GM21786 (cell line): Measurements from ENCODE around the gene DTD2.
"Not testable (repeated sequence)": the region's sequence is repeated elsewhere in the genome, so short reads cannot be mapped to it uniquely, and the experiment has no call there.

Experiments used
- ATAC-seq: cut with Tn5 transposase; IDR thresholded peaks from one replicate; pipeline ENCODE4 v1.9.1; 2021; ENCODE audit not compliant: unreplicated experiment

The DTD2 gene

DNA sequence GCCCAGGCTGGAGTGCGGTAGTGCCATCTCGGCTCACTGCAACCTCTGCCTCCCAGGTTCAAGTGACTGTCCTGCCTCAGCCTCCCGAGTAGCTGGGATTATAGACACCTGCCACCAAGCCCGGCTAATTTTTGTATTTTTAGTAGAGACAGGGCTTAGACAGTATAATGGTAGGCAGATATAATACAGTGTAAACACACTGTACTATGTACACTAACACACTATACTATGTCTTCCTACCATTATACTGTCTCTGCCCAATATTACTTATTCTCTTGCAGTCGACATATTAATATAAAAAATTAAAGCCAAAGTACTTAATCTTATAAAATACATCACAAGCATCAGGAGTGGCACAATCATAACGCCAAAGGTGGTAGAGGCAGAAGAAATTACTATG lies 15.0 kb downstream of the DTD2 start:
- ATAC-seq: no peak

DNA sequence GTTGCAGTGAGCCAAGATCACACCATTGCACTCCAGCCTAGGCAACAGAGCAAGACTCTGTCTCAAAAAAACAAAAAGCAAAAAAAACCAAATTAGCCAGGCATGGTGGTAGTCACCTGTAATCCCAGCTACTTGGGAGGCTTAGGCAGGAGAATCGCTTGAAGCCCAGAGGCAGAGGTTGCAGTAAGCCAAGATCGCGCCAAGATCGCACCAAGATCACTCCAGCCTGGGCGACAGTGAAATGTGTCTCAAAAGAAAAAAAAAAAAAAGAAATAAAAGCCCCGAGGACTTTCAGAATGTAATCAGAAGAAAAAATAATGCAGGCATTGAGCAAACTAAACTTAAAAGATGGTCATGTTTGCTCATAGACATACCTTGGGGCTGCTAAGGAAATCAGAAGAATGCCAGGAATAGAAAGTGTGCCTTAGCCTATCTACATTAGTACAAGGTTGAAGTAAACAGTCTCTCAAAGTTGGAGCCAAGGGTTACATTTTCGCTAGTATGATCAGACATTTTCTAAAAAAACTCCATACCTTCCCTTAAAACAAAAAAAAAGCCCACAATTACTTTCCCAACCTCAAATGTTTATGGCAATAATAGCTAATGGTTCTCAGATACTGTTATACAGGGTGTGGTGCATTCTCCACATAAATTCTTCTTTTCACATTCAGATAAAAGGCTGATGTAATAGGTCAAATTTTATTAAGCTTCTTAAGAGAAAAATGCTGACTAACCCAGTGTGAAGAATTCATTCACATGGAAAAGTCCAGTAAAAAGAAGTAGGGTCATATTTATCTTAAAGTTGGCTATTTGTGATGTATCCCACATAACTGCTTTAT lies 15.8 kb downstream of the DTD2 start:
- no peak for ATAC-seq

GRCh38 chr14:31440280-31440679 lies 17.0 kb downstream of the DTD2 start:
- ATAC-seq: no peak

- ATAC-seq: no peak
Observed at GRCh38 chr14:31439561-31439960, 17.7 kb downstream of the DTD2 start.

GRCh38 chr14:31437045-31437691 lies 20.1 kb downstream of the DTD2 start:
- ATAC-seq: not testable (repeated sequence)

- ATAC-seq: no peak
Observed at GRCh38 chr14:31435276-31435675, 22.0 kb downstream of the DTD2 start.

- no peak for ATAC-seq
Observed at GRCh38 chr14:31430634-31431264, 26.6 kb downstream of the DTD2 start.

DNA sequence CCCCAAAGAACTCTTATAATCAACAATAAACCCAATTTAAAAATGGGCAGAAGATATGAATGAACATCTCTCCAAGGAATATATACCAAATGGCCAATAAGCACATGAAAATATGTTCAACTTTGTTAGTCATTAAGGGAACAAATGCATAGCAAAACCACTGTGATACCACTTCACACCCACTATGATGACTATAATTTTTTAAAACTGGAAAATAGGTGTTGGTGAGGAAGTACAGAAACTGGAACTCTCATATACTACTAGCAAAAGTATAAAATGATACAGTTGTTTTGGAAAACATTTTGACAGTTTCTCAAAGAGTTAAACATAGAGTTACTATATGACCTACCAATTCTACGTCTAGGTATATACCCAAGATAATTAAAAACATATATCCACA lies 27.5 kb downstream of the DTD2 start:
- ATAC-seq: no peak

DNA sequence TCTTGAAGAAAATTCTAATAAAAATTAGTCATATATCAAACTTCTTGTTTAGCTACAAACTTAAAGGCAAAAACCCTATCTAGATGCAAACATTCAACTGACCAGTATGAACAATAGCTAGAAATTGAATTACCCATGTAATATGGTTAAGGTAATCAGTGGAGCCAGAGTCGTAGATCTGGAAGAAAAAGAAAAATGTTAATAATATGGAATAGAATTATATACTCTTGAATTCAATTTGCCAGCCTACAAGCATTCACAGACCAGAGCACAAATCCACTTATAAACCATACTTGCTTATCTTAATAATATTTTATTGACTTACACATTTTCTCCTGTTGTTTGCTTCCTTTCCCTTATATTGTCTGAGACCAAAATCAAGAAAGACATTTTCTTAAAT lies 29.3 kb downstream of the DTD2 start:
- no peak for ATAC-seq

DNA sequence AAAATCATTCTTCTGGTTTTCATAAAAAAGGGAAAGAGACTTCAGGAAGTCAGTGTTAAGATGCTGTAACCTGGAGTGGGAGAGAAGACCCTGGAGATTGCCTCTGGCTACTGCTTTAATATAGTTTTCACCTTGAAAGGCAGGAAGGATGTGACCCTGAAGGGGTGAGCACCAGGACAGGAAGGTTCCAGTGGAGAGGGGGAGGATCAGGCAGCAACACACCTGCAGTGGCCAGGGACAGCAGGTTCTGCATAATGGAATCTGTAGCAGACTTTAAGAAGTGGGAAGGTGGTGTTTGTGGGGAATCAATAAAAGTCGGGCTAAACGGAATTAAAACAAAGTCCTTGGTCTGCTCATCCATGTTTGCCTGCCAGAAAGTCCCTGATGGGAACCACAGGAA lies 30.6 kb downstream of the DTD2 start:
- no peak for ATAC-seq

DNA sequence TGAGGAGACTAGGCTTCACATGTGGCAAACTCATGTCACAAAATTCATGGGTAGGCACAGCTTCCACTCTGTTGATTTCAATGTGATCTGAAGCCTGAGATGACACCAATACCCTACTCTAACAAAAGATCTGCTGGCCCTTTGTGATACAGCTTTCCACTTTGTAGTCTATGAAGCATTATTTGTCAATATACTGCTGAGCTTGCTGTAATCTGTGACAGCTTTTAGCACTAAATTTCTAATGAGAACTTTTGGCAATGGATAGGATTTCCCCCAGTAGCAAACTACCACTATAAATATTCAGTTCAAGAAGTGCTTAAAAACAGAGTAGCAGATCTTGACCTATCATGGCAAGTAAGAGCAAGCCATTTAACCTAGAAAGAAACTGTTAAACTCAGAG lies 31.4 kb downstream of the DTD2 start:
- ATAC-seq: no peak

GRCh38 chr14:31421200-31421599 lies 36.1 kb downstream of the DTD2 start:
- ATAC-seq: no peak

DNA sequence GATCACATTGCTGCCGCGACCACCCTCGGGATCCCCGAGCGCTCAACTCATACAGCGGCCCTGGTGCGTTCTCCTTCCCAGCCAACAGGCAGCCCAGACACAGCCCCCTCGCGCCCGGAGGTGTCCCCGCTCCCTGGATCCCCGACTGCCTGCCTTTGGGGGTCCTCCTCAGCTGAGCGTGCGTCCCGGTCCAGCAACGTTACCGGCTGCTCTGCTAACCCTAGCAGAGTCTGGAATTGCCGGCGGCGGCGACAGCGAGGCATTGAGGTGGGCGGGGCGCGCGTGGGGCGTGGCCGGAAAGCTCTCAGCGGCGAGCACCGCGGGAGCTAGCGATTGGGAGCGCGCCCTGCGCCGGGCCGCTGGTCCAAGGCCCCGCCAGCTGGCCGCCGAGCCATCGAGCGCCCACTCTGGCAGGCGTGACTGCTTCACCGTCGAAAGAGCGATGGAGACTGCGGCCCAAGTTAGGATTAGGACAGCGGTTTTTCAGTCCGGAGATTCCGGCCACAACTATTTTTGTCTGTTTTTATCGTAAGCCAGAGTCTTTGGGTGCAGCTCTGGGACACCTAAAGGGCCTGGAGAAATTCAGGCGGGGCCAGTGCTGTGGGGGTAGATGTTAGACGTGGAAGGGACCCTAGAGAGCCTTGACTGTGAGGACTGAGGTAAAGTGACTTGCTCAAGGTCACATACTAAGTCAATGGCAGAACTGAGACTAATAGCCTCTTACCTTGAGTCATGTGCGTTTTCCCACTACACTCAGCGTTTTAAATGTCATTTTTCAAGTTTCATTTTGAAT lies 36.8 kb downstream of the DTD2 start, which contains the start of gene HEATR5A:
Gene HEATR5A (minus strand): TSS at position 232 of the 793 bp plus-strand sequence. CDS start 17,575 bp downstream, outside the sequence.
- peak; percentile 96 for ATAC-seq

- ATAC-seq: peak; percentile 14
Observed at GRCh38 chr14:31419967-31420318, 37.4 kb downstream of the DTD2 start.

GRCh38 chr14:31419179-31419966 lies 37.9 kb downstream of the DTD2 start:
- no peak for ATAC-seq

DNA sequence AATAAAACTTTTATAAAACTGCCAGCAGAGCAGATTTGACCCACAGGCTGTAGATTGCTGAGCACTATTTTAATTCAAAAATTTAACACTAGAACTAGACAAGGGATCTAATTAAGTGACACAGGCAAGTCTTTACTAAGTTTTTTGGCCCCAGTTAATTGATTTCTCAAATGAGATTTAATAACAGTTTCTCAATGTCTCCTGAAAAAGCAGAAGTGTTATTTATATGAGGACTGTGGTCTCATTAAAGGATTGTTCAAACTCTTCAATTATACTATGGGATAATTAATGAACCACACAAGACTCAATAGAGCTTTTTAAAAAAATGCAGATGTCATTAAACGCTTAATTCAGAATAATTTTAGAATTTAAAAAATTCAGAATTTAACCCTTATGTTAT lies 38.9 kb downstream of the DTD2 start:
- ATAC-seq: no peak

- ATAC-seq: no peak
Observed at GRCh38 chr14:31414190-31414833, 43.0 kb downstream of the DTD2 start.

GRCh38 chr14:31411218-31411727 lies 46.0 kb downstream of the DTD2 start:
- no peak for ATAC-seq

DNA sequence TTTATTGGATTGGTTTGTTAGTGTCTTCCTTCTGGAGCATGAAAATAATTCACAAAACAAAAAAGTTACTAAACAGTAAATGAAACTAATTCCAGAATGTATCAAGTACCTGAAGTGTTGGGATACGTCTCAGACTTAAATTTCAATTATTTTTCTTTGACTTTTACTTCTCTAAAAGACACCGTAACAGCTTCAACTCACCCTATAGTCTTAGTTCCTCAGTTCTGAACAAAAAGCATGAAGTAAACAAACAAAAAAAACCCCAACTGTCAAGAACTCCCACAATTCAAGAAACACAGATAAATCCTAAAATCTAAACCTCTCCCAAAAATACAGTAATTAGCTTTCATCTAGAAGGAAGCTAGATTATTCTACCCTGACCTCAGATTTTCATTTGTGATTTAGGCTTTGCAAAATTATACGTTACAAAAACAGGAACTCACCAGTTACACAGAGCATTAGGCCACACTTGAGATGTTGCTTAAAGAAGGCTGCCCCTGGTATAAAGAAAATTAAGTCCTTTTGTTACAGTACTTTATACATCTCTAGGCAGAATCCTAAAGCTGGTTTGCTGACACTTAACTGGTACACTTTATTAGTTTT lies 47.2 kb downstream of the DTD2 start:
- ATAC-seq: peak; percentile 35
